Measurements from ENCODE around the gene ADGRB2.

The ADGRB2 gene

DNA sequence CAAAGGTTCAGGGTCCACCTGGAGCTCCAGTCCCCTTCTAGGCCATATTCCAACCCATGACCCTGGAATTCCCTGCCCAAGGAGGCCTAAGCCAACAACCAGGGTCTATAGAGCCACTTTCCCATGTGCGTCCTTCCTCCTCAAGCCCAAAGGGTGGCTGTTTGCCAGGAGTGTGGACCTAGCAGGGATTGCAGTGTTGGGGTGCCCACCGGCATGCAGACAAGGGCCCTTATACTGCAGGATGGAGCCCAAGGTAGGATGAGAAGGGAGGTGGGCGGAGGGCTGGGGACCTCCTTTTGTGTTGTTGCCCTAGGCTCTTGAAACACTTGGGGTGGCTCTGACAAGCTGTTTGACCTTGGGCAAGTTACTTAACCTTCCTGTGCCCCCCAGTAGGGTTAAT lies 19.7 kb upstream of the ADGRB2 start:
- peaks cover 0 to 9% of the 10 kb centered on the region in 2 donors for H3K27me3 Mint-ChIP-seq
- H3K9me3 Mint-ChIP-seq: no peaks in the 10 kb centered on the region
- H3K4me3 Mint-ChIP-seq: peak overlapping the region in 1 of 2 donors; percentile 39
- ATAC-seq (replicated peaks): no peak
- H3K36me3 Mint-ChIP-seq: no peaks in the 10 kb centered on the region
- no peak for DNase-seq
- peaks cover 55 to 64% of the 10 kb centered on the region in 2 donors for H3K4me1 Mint-ChIP-seq
- H3K27ac Mint-ChIP-seq: no peak overlapping the region

DNA sequence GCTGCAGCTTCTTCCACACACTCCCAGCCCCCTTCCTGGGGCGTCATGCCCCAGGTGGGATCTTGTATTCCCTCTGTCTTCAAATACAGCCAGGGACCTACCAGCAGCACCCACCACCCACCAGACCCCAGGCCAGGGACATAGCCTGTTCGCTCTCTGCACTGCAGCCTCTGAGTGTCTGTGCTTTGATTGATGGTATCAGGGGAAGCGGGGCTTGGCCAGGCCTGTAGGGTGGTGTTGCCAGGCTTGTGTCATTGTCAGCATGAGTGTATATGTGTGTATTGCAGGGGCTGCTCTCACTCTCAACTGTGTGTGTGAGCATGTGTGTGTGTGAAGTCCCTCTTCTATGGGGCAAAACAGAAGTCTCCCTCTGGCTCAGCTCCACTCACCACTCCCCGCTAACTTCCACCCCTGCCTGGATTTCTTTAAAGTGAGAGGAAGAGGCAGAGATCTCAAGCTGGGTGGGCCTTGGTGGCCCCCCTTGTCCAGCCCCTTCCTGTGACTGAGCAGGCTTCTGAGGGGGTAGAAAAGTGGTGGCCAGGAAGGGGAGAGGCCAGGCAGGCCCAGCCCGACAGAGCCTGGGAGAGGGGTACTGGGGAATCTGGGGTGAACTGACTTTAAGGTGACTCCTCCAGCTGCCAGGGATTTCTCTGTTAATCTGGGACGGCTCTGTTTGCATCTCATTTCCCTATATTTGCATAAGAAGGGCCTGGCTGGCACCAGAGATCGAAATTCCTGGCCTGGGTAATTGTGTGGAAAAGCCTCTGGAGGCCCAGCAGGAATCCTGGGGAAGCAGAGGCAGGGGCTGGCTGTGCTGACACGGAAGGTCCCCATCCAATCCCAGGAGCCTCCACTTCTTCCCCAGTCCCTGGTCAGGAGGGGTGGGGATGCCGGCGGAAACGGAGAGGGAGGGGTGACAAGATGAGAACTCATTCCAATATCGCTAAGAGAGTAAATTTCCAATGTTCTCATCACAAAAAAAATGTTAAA lies 18.6 kb upstream of the ADGRB2 start:
- Mint-ChIP-seq H3K27me3 (peaks cover 3 to 10% of the 10 kb centered on the region in 2 donors), H3K4me3 (no peak overlapping the region), H3K27ac (peak overlapping the region; percentile 81), H3K36me3 (no peaks in the 10 kb centered on the region), H3K9me3 (no peaks in the 10 kb centered on the region), H3K4me1 (peaks cover 52 to 58% of the 10 kb centered on the region in 2 donors)
- DNase-seq (no peak), ATAC-seq (replicated peaks) (no peak)

DNA sequence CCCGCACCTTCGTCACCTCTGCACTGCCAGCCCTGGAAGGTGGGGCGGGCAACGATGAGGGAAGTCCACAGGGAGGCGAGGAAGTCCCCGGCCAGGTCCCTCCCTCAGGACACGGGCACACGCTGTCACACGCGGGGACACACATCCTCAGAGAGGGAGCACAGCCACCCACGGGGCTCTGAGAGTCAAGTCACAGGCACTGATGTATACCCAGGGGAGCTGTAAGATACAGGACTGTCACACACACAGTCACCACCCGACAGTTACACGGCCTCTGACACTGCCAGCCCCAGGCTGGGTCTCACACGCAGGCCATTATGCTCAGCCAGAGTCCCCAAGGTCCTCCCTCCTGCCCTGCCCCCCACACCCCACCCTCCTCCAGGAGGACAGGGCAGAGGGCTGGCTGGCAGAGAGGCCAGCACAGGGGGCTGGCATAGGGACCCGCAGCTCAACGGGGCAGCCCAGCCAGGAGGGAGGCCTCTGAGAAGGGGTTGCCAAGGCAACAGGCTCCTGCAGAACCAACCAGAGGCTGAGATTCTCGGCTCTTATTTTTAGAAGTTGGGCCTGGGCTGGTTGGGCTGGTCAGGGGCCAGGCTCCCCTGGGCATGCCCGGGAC lies 17.7 kb upstream of the ADGRB2 start:
- Mint-ChIP-seq H3K4me3 (no peak overlapping the region), H3K27ac (peak overlapping the region; percentile 81), H3K27me3 (peaks cover 12 to 19% of the 10 kb centered on the region in 2 donors), H3K9me3 (no peaks in the 10 kb centered on the region), H3K36me3 (no peaks in the 10 kb centered on the region), H3K4me1 (peaks cover 44 to 50% of the 10 kb centered on the region in 2 donors)
- ATAC-seq (replicated peaks) (peak; percentile 18 to 60), DNase-seq (no peak)

DNA sequence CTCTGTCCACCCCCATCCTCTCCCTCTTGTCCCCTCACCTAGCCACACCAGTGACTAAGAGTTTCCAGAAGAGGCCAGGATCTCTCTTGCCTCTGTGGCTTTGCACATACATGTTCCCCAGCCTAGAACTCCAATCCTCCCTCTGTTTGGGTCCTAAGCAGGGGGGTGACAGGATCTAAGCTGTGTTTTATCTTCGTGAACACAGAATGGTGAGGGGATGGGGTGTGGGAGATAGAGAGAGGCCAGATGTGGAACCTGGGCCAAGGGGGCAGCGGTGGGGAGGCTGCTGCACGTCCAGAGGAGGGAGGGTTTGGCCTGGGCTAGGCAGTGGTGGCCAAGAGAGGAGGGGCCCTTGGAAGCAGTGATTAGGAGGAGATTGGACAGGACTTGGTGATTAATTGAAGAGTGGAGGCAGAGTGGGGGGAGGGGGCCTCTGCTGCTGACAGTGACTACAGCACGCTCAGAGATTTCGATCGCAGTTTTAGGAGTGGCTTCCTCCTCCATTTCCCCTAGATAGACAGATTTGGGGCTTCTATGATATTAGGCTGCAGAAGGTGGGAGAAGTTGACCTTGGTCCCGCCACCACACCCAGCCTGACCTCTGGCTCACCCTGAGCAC lies 17.1 kb upstream of the ADGRB2 start:
- ATAC-seq (replicated peaks) (no peak), DNase-seq (no peak)
- Mint-ChIP-seq H3K4me1 (peaks cover 39 to 44% of the 10 kb centered on the region in 2 donors), H3K9me3 (no peaks in the 10 kb centered on the region), H3K27me3 (peaks cover 18 to 25% of the 10 kb centered on the region in 2 donors), H3K36me3 (no peaks in the 10 kb centered on the region), H3K4me3 (no peak overlapping the region), H3K27ac (no peak overlapping the region)

DNA sequence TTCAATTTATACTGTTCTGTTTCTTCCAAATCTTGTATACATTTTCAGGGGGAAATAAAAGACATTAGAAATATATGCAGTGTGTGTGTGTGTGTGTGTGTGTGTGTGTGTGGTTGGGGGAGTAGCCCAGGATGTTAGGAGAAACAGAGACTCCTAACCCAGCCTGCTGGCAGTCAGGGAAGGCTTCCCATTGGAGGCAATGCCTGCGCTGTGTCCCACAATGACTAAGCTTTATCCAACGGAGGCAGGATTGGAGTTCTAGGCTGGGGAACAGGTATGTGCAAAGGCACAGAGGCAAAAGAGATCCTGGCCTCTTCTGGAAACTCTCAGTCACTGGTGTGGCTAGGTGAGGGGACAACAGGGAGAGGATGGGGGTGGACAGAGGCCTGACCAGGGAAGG lies 16.5 kb upstream of the ADGRB2 start:
- Mint-ChIP-seq H3K27ac (peak overlapping the region; percentile 80), H3K9me3 (no peaks in the 10 kb centered on the region), H3K27me3 (peaks cover 24 to 31% of the 10 kb centered on the region in 2 donors), H3K4me3 (no peak overlapping the region), H3K4me1 (peaks cover 34 to 37% of the 10 kb centered on the region in 2 donors), H3K36me3 (no peaks in the 10 kb centered on the region)
- ATAC-seq (replicated peaks) (no peak), DNase-seq (no peak)

DNA sequence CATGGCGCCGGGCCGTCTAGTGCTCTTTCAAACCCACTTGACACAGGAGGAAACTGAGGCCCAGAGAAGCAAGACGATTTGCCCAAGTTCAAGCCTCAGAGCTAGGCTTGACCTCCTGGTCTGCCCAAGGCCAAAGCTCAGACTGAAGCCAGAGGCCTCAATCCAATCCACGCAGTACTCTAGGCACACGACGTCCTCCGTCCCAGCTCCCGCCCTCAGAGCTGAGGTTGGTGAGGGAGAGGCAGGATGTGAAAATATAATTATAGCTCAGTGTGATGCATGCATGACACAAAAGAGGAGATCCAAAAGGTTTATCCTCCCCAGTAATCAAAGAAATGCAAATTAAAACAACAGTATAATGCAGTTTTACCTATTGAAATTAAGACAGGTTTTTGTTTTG lies 15.5 kb upstream of the ADGRB2 start:
- ATAC-seq (replicated peaks) (no peak), DNase-seq (no peak)
- no peak overlapping the region for H3K4me3 Mint-ChIP-seq
- H3K9me3 Mint-ChIP-seq: no peaks in the 10 kb centered on the region
- peaks cover 26 to 28% of the 10 kb centered on the region in 2 donors for H3K4me1 Mint-ChIP-seq
- peaks cover 34 to 38% of the 10 kb centered on the region in 2 donors for H3K27me3 Mint-ChIP-seq
- no peaks in the 10 kb centered on the region for H3K36me3 Mint-ChIP-seq
- H3K27ac Mint-ChIP-seq: no peak overlapping the region

DNA sequence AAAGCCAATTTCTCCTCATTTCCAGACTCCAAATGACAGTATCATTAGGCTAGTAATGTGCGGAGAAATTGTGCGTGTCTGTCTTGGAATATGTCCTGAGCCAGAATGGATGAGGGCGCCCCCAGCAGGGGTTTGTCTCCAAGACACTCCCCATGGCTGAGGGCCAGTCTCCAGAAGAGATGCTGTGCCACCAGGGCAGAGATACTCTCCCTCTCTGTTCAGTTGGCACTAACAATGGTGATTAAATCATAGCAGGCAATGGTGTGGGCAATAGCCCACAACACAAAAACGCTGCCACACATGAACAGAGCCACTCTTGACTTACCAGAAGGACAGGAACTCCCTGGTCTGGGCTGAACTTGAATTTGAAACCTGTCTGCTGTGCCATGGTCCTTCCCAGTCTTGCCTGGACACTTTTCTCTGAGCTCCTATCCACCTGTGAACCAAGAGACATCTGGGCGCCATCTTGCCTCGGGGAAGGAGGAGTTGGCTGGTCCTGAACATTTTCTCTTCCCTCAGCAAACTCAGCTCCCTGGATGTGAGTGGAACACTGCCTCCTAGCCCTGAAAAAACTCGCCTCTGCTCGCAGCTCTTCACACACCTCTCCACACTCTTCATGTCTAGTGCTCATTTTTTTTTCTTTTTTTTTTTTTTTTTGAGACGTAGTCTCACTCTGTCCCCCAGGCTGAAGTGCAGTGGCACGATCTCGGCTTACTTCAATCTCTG lies 14.8 kb upstream of the ADGRB2 start:
- Mint-ChIP-seq H3K4me1 (peaks cover 20 to 24% of the 10 kb centered on the region in 2 donors), H3K9me3 (no peaks in the 10 kb centered on the region), H3K27me3 (peaks cover 41 to 45% of the 10 kb centered on the region in 2 donors), H3K27ac (no peak overlapping the region), H3K4me3 (no peak overlapping the region), H3K36me3 (no peaks in the 10 kb centered on the region)
- no peak for ATAC-seq (replicated peaks)
- no peak for DNase-seq

DNA sequence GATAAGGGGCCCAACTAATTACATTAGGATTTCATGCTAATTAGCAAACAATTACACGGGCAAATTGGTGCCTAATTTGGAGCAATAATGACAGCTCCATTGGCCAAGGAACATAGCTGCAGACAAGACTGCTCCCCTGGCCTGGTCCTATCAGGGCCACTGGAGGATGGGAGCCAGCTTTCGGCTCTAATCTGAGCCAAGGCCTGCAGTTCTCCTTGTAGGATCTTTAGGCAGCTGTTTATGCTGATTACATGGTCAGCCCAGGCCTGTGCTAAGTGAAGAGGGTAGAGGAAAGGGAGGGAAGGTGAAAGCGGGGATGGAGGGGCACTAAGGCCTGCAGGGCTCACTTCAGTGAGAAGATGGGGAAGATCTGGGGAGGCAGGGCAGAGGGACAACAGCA lies 12.4 kb upstream of the ADGRB2 start:
- Mint-ChIP-seq H3K36me3 (no peaks in the 10 kb centered on the region), H3K9me3 (no peaks in the 10 kb centered on the region), H3K27me3 (peaks cover 63% of the 10 kb centered on the region in 2 donors), H3K27ac (no peak overlapping the region), H3K4me3 (no peak overlapping the region), H3K4me1 (peaks cover 28 to 29% of the 10 kb centered on the region in 2 donors)
- DNase-seq (no peak), ATAC-seq (replicated peaks) (no peak)

DNA sequence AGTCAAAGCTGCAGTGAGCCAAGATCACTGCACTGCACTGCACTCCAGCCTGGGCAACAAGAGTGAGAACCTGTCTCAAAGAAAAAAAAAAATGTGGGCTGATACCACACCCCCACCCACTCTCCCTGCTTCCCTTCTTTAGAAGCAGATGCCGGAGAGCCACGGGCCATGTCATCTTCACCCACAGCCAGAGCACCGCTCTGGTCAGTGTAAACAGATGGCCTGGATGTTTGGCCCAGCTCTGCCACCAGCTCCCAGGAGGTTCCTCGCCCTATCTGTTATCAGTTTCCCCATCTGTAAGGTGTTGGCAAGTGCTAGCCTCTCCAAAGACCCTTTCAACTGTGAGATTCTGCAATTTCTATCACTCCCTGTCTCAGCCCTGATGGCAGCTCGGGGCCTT lies 11.9 kb upstream of the ADGRB2 start:
- Mint-ChIP-seq H3K27me3 (peaks cover 59 to 63% of the 10 kb centered on the region in 2 donors), H3K4me3 (no peak overlapping the region), H3K27ac (no peak overlapping the region), H3K36me3 (no peaks in the 10 kb centered on the region), H3K4me1 (peaks cover 24 to 25% of the 10 kb centered on the region in 2 donors), H3K9me3 (no peaks in the 10 kb centered on the region)
- ATAC-seq (replicated peaks) (no peak), DNase-seq (no peak)

DNA sequence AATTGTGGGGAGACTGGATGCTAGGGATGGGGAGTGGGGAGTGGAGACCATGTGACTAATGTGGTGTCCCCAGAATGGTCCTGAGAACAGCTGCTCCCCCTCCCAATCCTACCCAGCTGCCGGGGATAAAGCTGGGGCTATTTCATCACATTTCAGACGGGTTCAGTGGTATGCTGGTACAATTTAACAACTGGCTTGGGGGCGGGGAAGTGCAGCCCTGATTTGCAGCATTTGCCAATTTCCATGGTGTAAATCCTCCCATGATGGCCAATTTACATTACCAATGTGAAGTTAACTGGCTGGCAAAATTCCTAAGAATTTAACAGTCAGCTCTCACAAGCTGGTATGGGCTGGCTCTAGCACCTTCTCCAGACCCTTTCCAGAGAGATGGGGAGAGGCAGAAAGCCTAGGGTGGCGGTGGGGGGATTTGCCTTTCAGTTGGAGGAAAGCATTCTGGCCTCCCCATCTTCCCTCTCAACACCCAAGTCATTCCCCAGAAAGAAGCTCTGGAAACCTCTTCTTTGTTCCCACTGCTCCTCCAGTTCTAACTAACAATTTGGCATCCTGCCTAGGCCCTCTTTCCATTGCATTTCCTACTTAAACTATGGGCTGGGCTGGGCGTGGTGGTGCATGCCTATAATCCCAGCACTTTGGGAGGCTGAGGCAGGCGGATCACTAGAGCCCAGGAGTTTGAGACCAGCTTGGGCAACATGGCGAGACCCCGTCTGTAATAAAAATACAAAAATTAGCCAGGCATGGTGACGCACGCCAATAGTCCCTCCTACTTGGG lies 11.3 kb upstream of the ADGRB2 start:
- Mint-ChIP-seq H3K9me3 (no peaks in the 10 kb centered on the region), H3K36me3 (no peaks in the 10 kb centered on the region), H3K27ac (no peak overlapping the region), H3K4me3 (no peak overlapping the region), H3K27me3 (peaks cover 59 to 63% of the 10 kb centered on the region in 2 donors), H3K4me1 (peaks cover 22% of the 10 kb centered on the region in 2 donors)
- no peak for ATAC-seq (replicated peaks)
- no peak for DNase-seq

DNA sequence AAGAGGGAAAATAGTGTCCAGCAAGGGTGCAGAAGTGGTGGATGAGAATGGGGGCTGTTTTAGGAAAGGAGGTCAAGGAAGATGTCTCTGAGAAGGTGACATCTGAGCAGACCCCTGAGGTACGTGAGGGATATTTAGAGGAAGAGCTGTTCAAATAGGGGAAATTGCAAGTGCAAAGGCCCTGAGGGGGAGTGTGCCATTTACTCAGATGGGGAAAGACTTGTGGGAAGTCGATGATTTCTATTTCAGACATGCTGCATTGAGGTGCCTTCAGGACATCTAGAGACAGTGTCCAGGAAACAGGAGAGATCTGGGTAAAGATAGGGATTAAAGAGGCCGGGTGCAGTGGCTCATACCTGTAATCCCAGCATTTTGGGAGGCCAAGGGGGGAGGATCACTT lies 10.4 kb upstream of the ADGRB2 start:
- no peak overlapping the region for H3K4me3 Mint-ChIP-seq
- ATAC-seq (replicated peaks) (no peak), DNase-seq (no peak)
- peaks cover 55 to 63% of the 10 kb centered on the region in 2 donors for H3K27me3 Mint-ChIP-seq
- H3K36me3 Mint-ChIP-seq: no peaks in the 10 kb centered on the region
- no peak overlapping the region for H3K27ac Mint-ChIP-seq
- peaks cover 25 to 31% of the 10 kb centered on the region in 2 donors for H3K4me1 Mint-ChIP-seq
- no peaks in the 10 kb centered on the region for H3K9me3 Mint-ChIP-seq

DNA sequence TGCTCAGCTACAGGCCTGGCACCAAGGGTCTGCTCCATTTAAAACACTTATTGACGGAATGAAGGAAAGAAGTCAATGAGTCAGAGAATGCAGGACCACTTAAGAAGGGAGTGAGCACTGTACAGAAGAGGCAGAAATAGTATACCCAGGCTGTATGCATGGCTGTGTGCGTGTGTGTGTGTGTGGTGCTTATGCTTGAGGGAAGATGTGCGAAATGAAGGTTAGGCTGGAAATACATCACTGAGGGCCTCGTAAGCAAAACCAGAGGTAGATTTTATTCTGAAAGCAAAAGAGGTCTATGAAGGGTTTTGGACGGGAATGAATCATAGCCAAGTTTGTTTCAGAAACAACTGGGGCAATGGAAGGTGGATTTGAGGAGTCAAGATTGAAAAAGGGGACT lies 9.7 kb upstream of the ADGRB2 start:
- Mint-ChIP-seq H3K9me3 (no peaks in the 10 kb centered on the region), H3K4me3 (no peak overlapping the region), H3K36me3 (no peaks in the 10 kb centered on the region), H3K27ac (no peak overlapping the region), H3K27me3 (peaks cover 55 to 63% of the 10 kb centered on the region in 2 donors), H3K4me1 (peaks cover 32 to 37% of the 10 kb centered on the region in 2 donors)
- DNase-seq (no peak), ATAC-seq (replicated peaks) (no peak)

DNA sequence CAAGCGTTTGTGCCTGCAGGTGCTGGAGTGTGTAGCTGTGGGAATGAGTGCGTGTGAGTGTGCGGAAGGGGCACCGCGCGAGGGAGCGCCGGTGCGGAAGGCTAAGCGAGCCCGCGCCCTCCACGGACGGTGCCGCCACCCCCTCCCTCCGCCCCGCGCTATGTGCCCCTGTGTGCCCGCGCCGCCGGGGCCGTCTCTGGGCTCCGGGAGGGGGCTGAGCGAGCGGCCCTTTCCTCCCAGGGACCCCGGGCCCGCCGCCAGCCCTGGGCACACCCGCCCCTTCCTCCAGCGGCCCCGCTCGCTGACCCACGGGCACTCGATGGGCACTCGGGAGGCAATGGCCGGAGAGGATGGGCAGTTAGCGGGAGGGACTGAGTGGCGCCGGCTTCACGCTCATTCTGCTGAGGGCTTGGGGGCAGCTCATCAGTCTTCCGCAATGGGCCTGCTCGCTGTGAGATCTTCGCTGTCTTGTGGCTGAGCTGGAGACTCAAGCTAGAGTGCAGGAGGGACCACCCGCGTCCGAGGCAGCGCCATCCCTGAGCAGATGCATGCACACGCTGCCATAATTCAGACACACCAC lies 8.6 kb upstream of the ADGRB2 start:
- Mint-ChIP-seq H3K4me1 (peaks cover 33 to 42% of the 10 kb centered on the region in 2 donors), H3K36me3 (no peaks in the 10 kb centered on the region), H3K4me3 (peak overlapping the region; percentile 77 to 82), H3K27me3 (peaks cover 54 to 61% of the 10 kb centered on the region in 2 donors), H3K9me3 (no peaks in the 10 kb centered on the region), H3K27ac (peak overlapping the region; percentile 75)
- ATAC-seq (replicated peaks): peak; percentile 6 to 23
- DNase-seq: no peak
